Measurements from ENCODE around the gene NPAT. TPM values are rescaled to one million over a fixed set of nuclear protein-coding genes. Genes with fewer than 3 reads are reported as not detected.

The NPAT gene
- total RNA-seq, 1 donor from 2014 or later, result 6.9 TPM

- intact Hi-C loops (cut with DNase I), result no loop called here
Observed at GRCh38 chr11:108117746-108118371, 104.6 kb downstream of the NPAT start.

GRCh38 chr11:108115500-108116140, 106.8 kb downstream of the NPAT start:
- intact Hi-C loops (cut with DNase I), result no loop called here
- DNase-seq (ENCODE audit: low spot score), result peak; percentile 88

More at GRCh38 chr11:108117746-108118371, 104.6 kb downstream of the NPAT start:
- no peak for DNase-seq (ENCODE audit: low spot score)

GRCh38 chr11:108112057-108112456, 110.4 kb downstream of the NPAT start:
- no peak for DNase-seq (ENCODE audit: low spot score)
- intact Hi-C loops (cut with DNase I), result no loop called here

GRCh38 chr11:108111126-108111525, 111.3 kb downstream of the NPAT start:
- intact Hi-C loops (cut with DNase I), result no loop called here
- DNase-seq (ENCODE audit: low spot score), result no peak

Other genes with a start within 250 kb of the NPAT start
- 37.5 TPM for gene CUL5, start 213.7 kb downstream of the NPAT start, total RNA-seq
- gene ACAT1, start 101.1 kb downstream of the NPAT start, total RNA-seq, result 238 TPM
- gene ATM, start 429 bp upstream of the NPAT start, total RNA-seq, result 35.3 TPM
- gene C11orf65, start 244.9 kb upstream of the NPAT start, total RNA-seq, result 0.62 TPM

All from cardiac septum (tissue), 1 donor.